ENCODE data around the gene MCRIP2.

Gene MCRIP2

DNA sequence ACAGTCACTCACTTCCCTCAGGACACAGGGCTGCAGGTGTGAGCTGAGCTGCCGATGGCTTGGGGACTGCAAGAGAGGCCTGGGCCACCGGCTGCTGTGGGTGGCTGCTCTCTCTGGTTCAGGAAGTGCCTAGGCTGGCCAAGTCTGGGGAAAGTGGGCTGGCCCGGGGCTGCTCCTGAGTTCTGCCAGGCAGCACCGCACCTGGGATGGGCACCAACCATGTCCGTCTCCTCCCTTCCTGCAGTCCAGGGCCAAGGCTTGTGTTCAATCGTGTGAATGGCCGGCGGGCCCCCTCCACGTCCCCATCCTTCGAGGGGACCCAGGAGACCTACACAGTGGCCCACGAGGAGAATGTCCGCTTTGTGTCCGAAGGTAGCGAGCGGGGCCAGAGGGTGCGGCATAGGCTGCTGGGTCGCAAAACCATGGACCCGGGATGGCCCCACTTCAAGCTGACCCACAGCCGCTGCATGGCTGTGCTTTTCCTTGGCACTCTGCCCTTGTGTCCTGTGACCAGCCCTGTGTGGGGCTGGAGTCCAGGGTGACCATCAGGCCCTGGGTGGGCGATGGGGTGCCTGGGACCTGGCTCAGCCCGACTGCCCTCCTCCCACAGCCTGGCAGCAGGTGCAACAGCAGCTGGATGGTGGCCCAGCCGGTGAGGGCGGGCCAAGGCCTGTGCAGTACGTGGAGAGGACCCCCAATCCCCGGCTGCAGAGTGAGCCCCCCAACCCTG lies 5.7 kb downstream of the MCRIP2 start:
- DNase-seq (ENCODE audit: extremely low read depth in 1 of 2, low read depth in 1 of 2), result no peak

DNA sequence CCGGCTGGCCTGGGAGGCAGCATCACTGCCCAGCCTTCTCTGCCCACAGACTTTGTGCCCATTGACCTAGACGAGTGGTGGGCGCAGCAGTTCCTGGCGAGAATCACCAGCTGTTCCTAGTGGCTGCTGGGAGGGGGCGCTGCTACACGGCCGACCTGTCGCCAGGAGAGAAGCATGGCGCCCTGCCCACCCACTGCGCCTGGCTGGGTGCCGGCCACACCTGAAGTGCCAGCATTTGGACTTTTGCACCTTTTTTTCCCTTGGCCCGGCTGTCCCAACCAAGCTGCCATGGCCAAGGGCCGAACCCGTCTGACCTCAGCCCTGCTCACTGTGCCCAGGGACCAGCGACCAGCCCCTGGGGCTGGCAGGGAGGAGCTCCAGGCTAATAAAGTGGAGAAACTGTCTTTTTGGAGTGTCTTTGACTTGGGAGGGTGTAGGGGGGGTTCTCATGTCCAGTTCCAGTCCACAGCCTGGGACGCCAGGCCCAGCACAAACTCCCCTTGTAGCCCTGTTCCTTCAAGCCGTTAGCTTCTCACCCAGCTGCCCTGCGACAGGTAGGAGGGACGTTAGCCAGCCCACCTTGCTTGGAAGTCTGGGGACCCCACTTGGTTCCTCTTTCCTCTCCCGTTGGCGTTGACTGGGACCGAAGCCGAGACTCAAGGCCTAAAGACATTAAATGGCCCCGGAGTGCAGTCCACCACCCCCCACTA lies 6.6 kb downstream of the MCRIP2 start:
- DNase-seq (ENCODE audit: extremely low read depth in 1 of 2, low read depth in 1 of 2), result no peak

DNA sequence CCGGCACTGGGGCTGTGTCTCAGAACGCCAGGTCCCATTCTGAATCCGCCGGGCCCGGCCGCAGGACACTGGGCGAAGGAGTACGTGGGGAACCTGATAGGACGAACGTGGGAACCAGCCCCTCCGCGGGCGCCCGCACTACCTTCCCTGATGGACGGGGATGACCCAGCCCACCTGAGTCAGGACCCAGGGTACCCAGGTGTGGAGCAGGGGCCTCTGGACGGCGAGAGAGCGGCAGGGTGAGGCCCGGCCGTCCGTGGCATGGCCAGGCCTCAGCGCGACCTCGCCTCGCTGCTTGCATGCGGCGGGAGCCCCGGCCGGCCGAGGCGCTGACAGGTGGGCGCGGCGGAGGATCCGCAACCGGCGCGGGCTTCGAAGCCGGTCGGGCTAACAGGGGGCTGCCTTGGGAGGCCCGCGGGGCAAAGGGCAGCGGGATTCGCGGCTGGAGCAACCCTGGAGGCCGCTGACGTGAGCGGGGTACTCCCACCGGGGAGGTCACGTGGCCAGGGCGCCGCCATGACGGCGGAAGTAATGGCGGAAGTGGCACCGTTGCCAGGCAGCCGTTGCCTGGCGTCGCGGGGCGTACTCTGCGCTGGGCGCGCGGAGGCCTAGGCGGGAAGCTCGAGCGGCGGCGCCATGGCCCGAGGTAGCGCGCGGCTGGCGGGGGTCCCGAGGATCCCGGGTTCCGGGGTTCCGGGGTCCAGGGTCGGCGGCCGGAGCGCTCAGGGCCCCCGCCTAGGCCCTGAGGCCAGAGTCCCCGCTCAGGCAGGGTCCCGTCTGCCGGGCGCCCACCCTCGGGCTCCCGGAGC lies 7.4 kb downstream of the MCRIP2 start, which contains the start of gene WDR90:
TSS of gene WDR90 (plus strand) at position 585 of the 809 bp plus-strand sequence. CDS start at position 637, 52 bp downstream.
- DNase-seq (ENCODE audit: extremely low read depth in 1 of 2, low read depth in 1 of 2), result peak; percentile 69 to 88

GRCh38 chr16:649631-650030 lies 8.0 kb downstream of the MCRIP2 start:
- DNase-seq (ENCODE audit: extremely low read depth in 1 of 2, low read depth in 1 of 2), result no peak

- DNase-seq (ENCODE audit: extremely low read depth in 1 of 2, low read depth in 1 of 2), result no peak
Measured at GRCh38 chr16:651844-652243, 10.2 kb downstream of the MCRIP2 start.

- DNase-seq (ENCODE audit: extremely low read depth in 1 of 2, low read depth in 1 of 2), result no peak
Measured at GRCh38 chr16:652454-653305, 11.1 kb downstream of the MCRIP2 start.

GRCh38 chr16:654034-654433 lies 12.4 kb downstream of the MCRIP2 start:
- DNase-seq (ENCODE audit: extremely low read depth in 1 of 2, low read depth in 1 of 2), result no peak

DNA sequence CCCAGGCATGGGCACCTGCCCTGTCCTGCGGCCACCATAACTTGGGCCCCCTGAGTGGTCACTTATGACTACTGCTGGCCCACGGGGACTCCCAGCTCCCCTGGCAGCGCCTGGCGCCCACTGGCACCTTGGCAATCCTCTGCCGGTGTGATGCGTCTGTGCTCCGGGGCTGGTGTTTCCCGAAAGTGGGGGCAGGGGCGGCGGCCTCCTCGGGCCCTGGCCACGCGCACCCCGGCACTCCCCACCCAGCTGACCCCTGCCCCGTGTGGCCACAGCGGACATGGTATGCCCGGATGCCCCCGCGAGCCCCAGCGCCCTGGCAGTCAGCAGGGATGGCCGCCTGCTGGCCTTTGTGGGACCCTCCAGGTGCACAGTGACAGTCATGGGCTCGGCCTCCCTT lies 15.9 kb downstream of the MCRIP2 start:
- DNase-seq (ENCODE audit: extremely low read depth in 1 of 2, low read depth in 1 of 2), result no peak

DNA sequence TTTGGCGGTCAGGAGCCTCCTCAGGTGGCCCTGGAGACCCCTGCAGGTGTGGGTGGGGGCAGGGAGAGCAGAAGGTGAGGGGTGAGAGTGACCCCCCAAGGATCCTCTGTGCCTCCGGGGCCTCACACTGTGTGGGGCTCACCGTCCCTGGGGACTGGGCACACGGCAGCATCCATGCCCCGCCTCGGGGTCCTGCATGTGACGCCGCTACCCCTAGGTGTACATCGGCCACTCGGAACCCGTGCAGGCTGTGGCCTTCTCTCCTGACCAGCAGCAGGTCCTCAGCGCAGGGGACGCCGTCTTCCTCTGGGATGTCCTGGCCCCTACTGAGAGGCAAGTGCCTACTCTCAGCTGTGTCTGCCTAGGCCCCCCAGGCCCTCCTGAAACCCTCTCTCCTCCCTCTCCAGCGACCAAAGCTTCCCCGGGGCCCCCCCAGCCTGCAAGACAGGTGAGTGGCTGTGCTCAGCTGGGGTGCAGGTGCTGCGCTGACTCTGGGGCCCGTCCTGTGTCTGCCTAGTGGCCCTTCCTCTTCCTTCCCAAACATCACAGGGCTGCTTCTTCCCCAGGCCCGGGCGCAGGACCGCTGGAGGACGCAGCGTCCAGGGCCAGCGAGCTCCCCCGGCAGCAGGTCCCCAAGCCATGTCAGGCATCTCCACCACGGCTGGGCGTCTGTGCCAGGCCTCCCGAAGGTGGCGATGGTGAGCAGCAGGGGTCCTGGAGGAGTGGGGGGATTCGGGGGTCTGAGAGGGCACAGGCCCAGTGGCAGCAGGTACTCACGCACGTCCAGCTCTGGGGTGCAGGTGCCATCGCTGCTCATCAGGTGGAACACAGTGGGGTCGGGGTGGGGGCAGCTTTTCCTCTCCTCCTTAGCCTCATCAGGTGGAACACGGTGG lies 17.3 kb downstream of the MCRIP2 start:
- DNase-seq (ENCODE audit: extremely low read depth in 1 of 2, low read depth in 1 of 2), result no peak

DNA sequence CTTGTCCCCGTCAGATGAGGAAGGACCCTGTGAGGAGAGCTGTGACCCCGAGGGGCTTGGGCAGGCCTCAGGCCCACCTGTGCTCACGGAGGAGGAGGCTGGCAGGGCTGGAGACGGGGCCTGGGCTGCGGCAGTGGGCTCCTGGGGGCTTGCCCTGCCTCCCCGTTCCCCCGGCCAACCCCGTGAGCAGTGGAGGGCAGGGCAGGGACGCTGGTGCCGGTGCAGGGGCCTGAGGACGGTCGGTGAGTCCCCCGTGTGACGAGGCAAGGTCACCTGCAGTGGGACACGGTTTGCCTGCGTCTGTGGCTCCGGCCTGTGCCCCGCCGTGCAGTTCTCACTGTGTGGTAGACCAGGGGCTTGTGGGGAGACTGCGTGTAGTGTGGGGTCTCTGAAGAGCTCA lies 18.0 kb downstream of the MCRIP2 start:
- no peak for DNase-seq (ENCODE audit: extremely low read depth in 1 of 2, low read depth in 1 of 2)

- DNase-seq (ENCODE audit: extremely low read depth in 1 of 2, low read depth in 1 of 2), result no peak
Measured at GRCh38 chr16:660132-660458, 18.5 kb downstream of the MCRIP2 start.

- DNase-seq (ENCODE audit: extremely low read depth in 1 of 2, low read depth in 1 of 2), result peak; percentile 34 to 40
Measured at GRCh38 chr16:660459-661183, 19.0 kb downstream of the MCRIP2 start.

DNA sequence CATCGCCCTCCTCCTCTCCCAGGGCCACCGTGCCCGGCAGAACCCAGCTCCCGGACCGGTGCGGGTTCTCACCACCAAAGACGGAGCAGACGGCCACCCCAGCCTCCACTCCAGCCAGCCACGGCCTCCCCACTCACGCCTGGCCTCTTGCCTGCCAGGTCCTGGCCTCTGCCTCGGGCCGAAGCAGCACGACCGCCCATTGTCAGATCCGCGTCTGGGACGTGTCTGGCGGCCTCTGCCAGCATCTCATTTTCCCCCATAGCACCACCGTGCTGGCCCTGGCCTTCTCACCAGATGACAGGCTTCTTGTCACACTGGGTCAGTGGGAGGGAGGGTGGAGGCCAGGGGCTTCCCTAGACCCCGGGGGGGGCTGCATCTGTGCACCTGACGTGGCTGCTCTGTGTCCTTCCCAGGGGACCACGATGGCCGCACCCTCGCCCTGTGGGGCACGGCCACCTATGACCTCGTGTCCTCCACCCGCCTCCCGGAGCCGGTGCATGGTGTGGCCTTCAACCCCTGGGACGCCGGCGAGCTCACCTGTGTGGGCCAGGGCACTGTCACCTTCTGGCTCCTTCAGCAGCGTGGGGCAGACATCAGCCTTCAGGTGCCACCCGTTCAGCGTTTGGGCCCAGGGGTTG lies 19.7 kb downstream of the MCRIP2 start:
- DNase-seq (ENCODE audit: extremely low read depth in 1 of 2, low read depth in 1 of 2), result no peak

DNA sequence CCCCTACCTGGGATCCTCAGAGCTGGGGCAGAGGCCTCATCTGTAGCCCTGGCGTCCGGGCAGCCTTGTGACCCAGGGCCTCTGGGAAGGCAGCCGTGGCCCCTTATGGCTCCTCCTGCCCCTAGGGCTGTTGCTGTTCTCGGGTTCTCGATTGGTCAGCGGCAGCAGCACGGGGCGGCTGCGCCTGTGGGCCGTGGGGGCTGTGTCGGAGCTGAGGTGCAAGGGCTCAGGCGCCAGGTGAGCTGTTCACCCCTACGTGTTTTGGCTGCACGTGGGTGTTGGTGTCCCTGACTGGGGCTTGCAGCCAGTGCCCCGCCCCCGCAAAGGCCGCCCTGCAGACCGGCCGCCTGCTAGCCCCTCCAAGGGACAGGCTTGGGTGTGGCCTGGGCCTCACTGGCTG lies 20.5 kb downstream of the MCRIP2 start:
- no peak for DNase-seq (ENCODE audit: extremely low read depth in 1 of 2, low read depth in 1 of 2)

GRCh38 chr16:662597-662996 lies 21.0 kb downstream of the MCRIP2 start:
- no peak for DNase-seq (ENCODE audit: extremely low read depth in 1 of 2, low read depth in 1 of 2)

DNA sequence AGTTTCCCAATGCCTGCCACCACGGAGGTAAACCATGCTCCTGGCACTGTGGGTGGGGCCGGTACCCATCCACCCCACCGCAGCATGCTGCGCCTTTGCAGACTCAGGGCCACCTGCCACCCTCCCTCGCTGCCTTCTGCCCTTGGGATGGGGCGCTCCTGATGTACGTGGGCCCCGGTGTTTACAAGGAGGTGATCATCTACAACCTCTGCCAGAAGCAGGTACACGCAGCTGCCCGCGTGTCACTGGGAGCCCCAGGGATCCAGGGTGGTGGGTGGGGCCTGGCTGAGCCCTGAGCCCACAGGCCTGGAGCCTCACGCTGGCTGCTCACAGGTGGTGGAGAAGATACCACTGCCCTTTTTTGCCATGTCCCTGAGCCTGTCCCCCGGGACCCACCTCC lies 24.9 kb downstream of the MCRIP2 start:
- DNase-seq (ENCODE audit: extremely low read depth in 1 of 2, low read depth in 1 of 2), result no peak

- no peak for DNase-seq (ENCODE audit: extremely low read depth in 1 of 2, low read depth in 1 of 2)
Measured at GRCh38 chr16:667113-667779, 25.6 kb downstream of the MCRIP2 start.

All from activated CD8-positive, alpha-beta memory T cell treated with anti-CD3 and anti-CD28 coated beads for 1 hour (primary cell).